Activated naive CD8-positive, alpha-beta T cell (primary cell): ENCODE measurements around the gene CDKN1C.

Experiments
- H3K27ac Mint-ChIP-seq: one replicate; pipeline ENCODE4 v1.8.0; 2021; ENCODE audit warnings: mixed read lengths
- H3K27me3 Mint-ChIP-seq: one replicate; pipeline ENCODE4 v1.8.0; 2021; ENCODE audit warnings: mixed read lengths
- H3K36me3 Mint-ChIP-seq: one replicate; pipeline ENCODE4 v1.8.0; 2021; ENCODE audit warnings: mixed read lengths
- H3K4me1 Mint-ChIP-seq: one replicate; pipeline ENCODE4 v1.8.0; 2021; ENCODE audit warnings: low read depth, mixed read lengths
- H3K4me3 Mint-ChIP-seq: one replicate; pipeline ENCODE4 v1.8.0; 2021; ENCODE audit warnings: mild to moderate bottlenecking, mixed read lengths
- H3K9me3 Mint-ChIP-seq: one replicate; pipeline ENCODE4 v1.8.0; 2021; ENCODE audit warnings: low read depth, mixed read lengths

Gene CDKN1C

GRCh38 chr11:2862395-2863275 lies 22.9 kb downstream of the CDKN1C start:
- H3K36me3 Mint-ChIP-seq: peaks cover 2% of the 10 kb centered on the region
- no peak overlapping the region for H3K27ac Mint-ChIP-seq
- no peaks in the 10 kb centered on the region for H3K9me3 Mint-ChIP-seq
- H3K4me3 Mint-ChIP-seq: no peak overlapping the region
- peaks cover 1% of the 10 kb centered on the region for H3K4me1 Mint-ChIP-seq
- peaks cover 18% of the 10 kb centered on the region for H3K27me3 Mint-ChIP-seq

- H3K4me1 Mint-ChIP-seq: peaks cover 1% of the 10 kb centered on the region
- no peaks in the 10 kb centered on the region for H3K9me3 Mint-ChIP-seq
- no peak overlapping the region for H3K27ac Mint-ChIP-seq
- H3K4me3 Mint-ChIP-seq: no peak overlapping the region
- H3K27me3 Mint-ChIP-seq: peaks cover 13% of the 10 kb centered on the region
- no peaks in the 10 kb centered on the region for H3K36me3 Mint-ChIP-seq
Measured at GRCh38 chr11:2860636-2861035, 24.9 kb downstream of the CDKN1C start.

GRCh38 chr11:2859699-2860037 lies 25.9 kb downstream of the CDKN1C start:
- Mint-ChIP-seq H3K4me1 (peaks cover 1% of the 10 kb centered on the region), H3K9me3 (no peaks in the 10 kb centered on the region), H3K27ac (no peak overlapping the region), H3K27me3 (peaks cover 7% of the 10 kb centered on the region), H3K4me3 (no peak overlapping the region), H3K36me3 (no peaks in the 10 kb centered on the region)

- H3K27me3 Mint-ChIP-seq: peaks cover 6% of the 10 kb centered on the region
- H3K9me3 Mint-ChIP-seq: no peaks in the 10 kb centered on the region
- no peak overlapping the region for H3K4me3 Mint-ChIP-seq
- no peaks in the 10 kb centered on the region for H3K36me3 Mint-ChIP-seq
- H3K27ac Mint-ChIP-seq: no peak overlapping the region
- H3K4me1 Mint-ChIP-seq: no peaks in the 10 kb centered on the region
Measured at GRCh38 chr11:2858995-2859698, 26.4 kb downstream of the CDKN1C start.

GRCh38 chr11:2857918-2858317 lies 27.7 kb downstream of the CDKN1C start:
- Mint-ChIP-seq H3K36me3 (no peaks in the 10 kb centered on the region), H3K4me3 (no peak overlapping the region), H3K9me3 (no peaks in the 10 kb centered on the region), H3K27me3 (peaks cover 4% of the 10 kb centered on the region), H3K4me1 (no peaks in the 10 kb centered on the region), H3K27ac (no peak overlapping the region)

GRCh38 chr11:2857276-2857675 lies 28.3 kb downstream of the CDKN1C start:
- Mint-ChIP-seq H3K27me3 (peaks cover 4% of the 10 kb centered on the region), H3K4me3 (no peak overlapping the region), H3K36me3 (no peaks in the 10 kb centered on the region), H3K27ac (no peak overlapping the region), H3K9me3 (no peaks in the 10 kb centered on the region), H3K4me1 (no peaks in the 10 kb centered on the region)

- Mint-ChIP-seq H3K36me3 (no peaks in the 10 kb centered on the region), H3K4me3 (no peak overlapping the region)
Measured at GRCh38 chr11:2855162-2855561, 30.4 kb downstream of the CDKN1C start.

GRCh38 chr11:2853997-2854560 lies 31.5 kb downstream of the CDKN1C start:
- H3K27ac Mint-ChIP-seq: no peak overlapping the region
- H3K36me3 Mint-ChIP-seq: no peaks in the 10 kb centered on the region
- H3K4me3 Mint-ChIP-seq: no peak overlapping the region
- no peaks in the 10 kb centered on the region for H3K4me1 Mint-ChIP-seq
- H3K27me3 Mint-ChIP-seq: no peaks in the 10 kb centered on the region
- no peaks in the 10 kb centered on the region for H3K9me3 Mint-ChIP-seq

More at GRCh38 chr11:2855162-2855561, 30.4 kb downstream of the CDKN1C start:
- Mint-ChIP-seq H3K27me3 (no peaks in the 10 kb centered on the region), H3K4me1 (no peaks in the 10 kb centered on the region), H3K9me3 (no peaks in the 10 kb centered on the region), H3K27ac (no peak overlapping the region)

GRCh38 chr11:2853401-2853800 lies 32.2 kb downstream of the CDKN1C start:
- Mint-ChIP-seq H3K4me1 (no peaks in the 10 kb centered on the region), H3K27ac (no peak overlapping the region), H3K36me3 (peaks cover 2% of the 10 kb centered on the region), H3K4me3 (no peak overlapping the region), H3K9me3 (no peaks in the 10 kb centered on the region), H3K27me3 (no peaks in the 10 kb centered on the region)

GRCh38 chr11:2849994-2850770 lies 35.4 kb downstream of the CDKN1C start:
- Mint-ChIP-seq H3K9me3 (no peaks in the 10 kb centered on the region), H3K4me1 (no peaks in the 10 kb centered on the region), H3K36me3 (peaks cover 2% of the 10 kb centered on the region)

GRCh38 chr11:2848497-2848896 lies 37.1 kb downstream of the CDKN1C start:
- Mint-ChIP-seq H3K27me3 (no peaks in the 10 kb centered on the region), H3K27ac (no peak overlapping the region), H3K9me3 (no peaks in the 10 kb centered on the region), H3K36me3 (peaks cover 2% of the 10 kb centered on the region), H3K4me1 (peaks cover 2% of the 10 kb centered on the region), H3K4me3 (no peak overlapping the region)

More at GRCh38 chr11:2849994-2850770, 35.4 kb downstream of the CDKN1C start:
- Mint-ChIP-seq H3K27ac (no peak overlapping the region), H3K4me3 (no peak overlapping the region), H3K27me3 (no peaks in the 10 kb centered on the region)

GRCh38 chr11:2847561-2847960 lies 38.0 kb downstream of the CDKN1C start:
- H3K27ac Mint-ChIP-seq: no peak overlapping the region
- H3K36me3 Mint-ChIP-seq: peaks cover 2% of the 10 kb centered on the region
- no peak overlapping the region for H3K4me3 Mint-ChIP-seq
- no peaks in the 10 kb centered on the region for H3K9me3 Mint-ChIP-seq
- H3K27me3 Mint-ChIP-seq: no peaks in the 10 kb centered on the region
- H3K4me1 Mint-ChIP-seq: peaks cover 2% of the 10 kb centered on the region

- Mint-ChIP-seq H3K27me3 (no peaks in the 10 kb centered on the region), H3K4me1 (peaks cover 2% of the 10 kb centered on the region), H3K27ac (no peak overlapping the region), H3K4me3 (no peak overlapping the region), H3K9me3 (no peaks in the 10 kb centered on the region), H3K36me3 (peaks cover 2% of the 10 kb centered on the region)
Measured at GRCh38 chr11:2846470-2846869, 39.1 kb downstream of the CDKN1C start.

- Mint-ChIP-seq H3K4me1 (peaks cover 2% of the 10 kb centered on the region), H3K9me3 (no peaks in the 10 kb centered on the region), H3K27ac (no peak overlapping the region)
Measured at GRCh38 chr11:2846056-2846455, 39.5 kb downstream of the CDKN1C start.

GRCh38 chr11:2844996-2845395 lies 40.6 kb downstream of the CDKN1C start:
- Mint-ChIP-seq H3K27ac (no peak overlapping the region), H3K36me3 (peaks cover 2% of the 10 kb centered on the region), H3K4me3 (no peak overlapping the region), H3K9me3 (no peaks in the 10 kb centered on the region), H3K27me3 (no peaks in the 10 kb centered on the region), H3K4me1 (peaks cover 2% of the 10 kb centered on the region)

More at GRCh38 chr11:2846056-2846455, 39.5 kb downstream of the CDKN1C start:
- Mint-ChIP-seq H3K36me3 (peaks cover 2% of the 10 kb centered on the region), H3K27me3 (no peaks in the 10 kb centered on the region), H3K4me3 (no peak overlapping the region)
